Ascending aorta (tissue), 2 donors: ENCODE results near the gene MOAP1. TPM values are rescaled to one million over a fixed set of nuclear protein-coding genes. Genes with fewer than 3 reads are reported as not detected.

Source experiments
- DNase-seq, 2 donors: peaks; one replicate each; pipeline ENCODE4 v3.0.0-alpha.2; 2019; ENCODE audit warnings: low spot score in 2 of 2
- H3K27ac ChIP-seq, 2 donors: fragments of 200-600 bp; sonication (generic); one replicate each; pipeline ENCODE4 v1.5.1; 2016 to 2017; ENCODE audit warnings: mild to moderate bottlenecking in 1 of 2
- H3K27me3 ChIP-seq: fragments of 200-600 bp; sonication (generic); one replicate; pipeline ENCODE4 v1.5.1; 2017
- H3K36me3 ChIP-seq, 2 donors: fragments of 200-600 bp; sonication (generic); one replicate each; pipeline ENCODE4 v1.5.1; 2016
- H3K4me1 ChIP-seq, 2 donors: fragments of 200-600 bp; sonication (generic); one replicate each; pipeline ENCODE4 v1.5.1; 2016 to 2017; ENCODE audit warnings: mild to moderate bottlenecking in 1 of 2
- H3K4me3 ChIP-seq, 2 donors: fragments of 200-600 bp; sonication (generic); one replicate each; pipeline ENCODE4 v1.5.1; 2016 to 2017; ENCODE audit warnings: mild to moderate bottlenecking in 1 of 2
- H3K9me3 ChIP-seq, 2 donors: fragments of 200-600 bp; sonication (generic); one replicate each; pipeline ENCODE4 v1.5.1; 2016
- intact Hi-C: fragments of 100-400 bp; cut with DNase I; formaldehyde crosslinking; loops from one replicate; pipeline ENCODE4 v1.15.1; 2023
- total RNA-seq: library from RNA; depleted of rRNA; stranded (reverse); fragments of >200 nt; gene quantifications from one replicate; pipeline ENCODE4 v1.1.0, GENCODE V29; 2016
- TF ChIP-seq, protein P1 (sequence below), 3 experiments: fragments of 200-600 bp in 2 of 3; fragments of 450-650 bp in 1 of 3; sonication (generic) in 2 of 3; IDR thresholded peaks; one replicate each; pipeline ENCODE4 v1.5.1; 2016 to 2019; ENCODE audit warnings: antibody characterized with exemption in 3 of 3, mild to moderate bottlenecking in 1 of 3, moderate library complexity in 1 of 3

The MOAP1 gene
- total RNA-seq, 1 donor from 2014 or later: 4.3 TPM

GRCh38 chr14:93155667-93156066 lies 29.0 kb downstream of the MOAP1 start:
- Histone ChIP-seq H3K27me3 (no peaks in the 10 kb centered on the region), H3K36me3 (no peaks in the 10 kb centered on the region), H3K4me1 (no peaks in the 10 kb centered on the region), H3K4me3 (no peak overlapping the region), H3K27ac (no peak overlapping the region), H3K9me3 (no peaks in the 10 kb centered on the region)
- DNase-seq: no peak
- TF ChIP-seq, protein P1, sequence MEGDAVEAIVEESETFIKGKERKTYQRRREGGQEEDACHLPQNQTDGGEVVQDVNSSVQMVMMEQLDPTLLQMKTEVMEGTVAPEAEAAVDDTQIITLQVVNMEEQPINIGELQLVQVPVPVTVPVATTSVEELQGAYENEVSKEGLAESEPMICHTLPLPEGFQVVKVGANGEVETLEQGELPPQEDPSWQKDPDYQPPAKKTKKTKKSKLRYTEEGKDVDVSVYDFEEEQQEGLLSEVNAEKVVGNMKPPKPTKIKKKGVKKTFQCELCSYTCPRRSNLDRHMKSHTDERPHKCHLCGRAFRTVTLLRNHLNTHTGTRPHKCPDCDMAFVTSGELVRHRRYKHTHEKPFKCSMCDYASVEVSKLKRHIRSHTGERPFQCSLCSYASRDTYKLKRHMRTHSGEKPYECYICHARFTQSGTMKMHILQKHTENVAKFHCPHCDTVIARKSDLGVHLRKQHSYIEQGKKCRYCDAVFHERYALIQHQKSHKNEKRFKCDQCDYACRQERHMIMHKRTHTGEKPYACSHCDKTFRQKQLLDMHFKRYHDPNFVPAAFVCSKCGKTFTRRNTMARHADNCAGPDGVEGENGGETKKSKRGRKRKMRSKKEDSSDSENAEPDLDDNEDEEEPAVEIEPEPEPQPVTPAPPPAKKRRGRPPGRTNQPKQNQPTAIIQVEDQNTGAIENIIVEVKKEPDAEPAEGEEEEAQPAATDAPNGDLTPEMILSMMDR (IDR thresholded peaks at IDR 0.05): no peak
- intact Hi-C loops: no loop called here

GRCh38 chr14:93153121-93153520 lies 31.6 kb downstream of the MOAP1 start:
- Histone ChIP-seq H3K27ac (no peak overlapping the region), H3K4me1 (no peaks in the 10 kb centered on the region), H3K36me3 (no peaks in the 10 kb centered on the region), H3K9me3 (no peaks in the 10 kb centered on the region), H3K27me3 (no peaks in the 10 kb centered on the region), H3K4me3 (no peak overlapping the region)
- DNase-seq: no peak
- intact Hi-C loops: no loop called here
- TF ChIP-seq, protein P1 (IDR thresholded peaks at IDR 0.05): no peak

- no peak overlapping the region for H3K4me3 ChIP-seq
These were observed 34.2 kb downstream of the MOAP1 start for GRCh38 chr14:93150227-93151208.

GRCh38 chr14:93148979-93149378 lies 35.7 kb downstream of the MOAP1 start:
- H3K27me3 ChIP-seq: no peaks in the 10 kb centered on the region
- H3K27ac ChIP-seq: no peak overlapping the region
- no peaks in the 10 kb centered on the region for H3K36me3 ChIP-seq
- intact Hi-C loops: no loop called here
- DNase-seq: no peak
- H3K4me3 ChIP-seq: no peak overlapping the region
- no peaks in the 10 kb centered on the region for H3K9me3 ChIP-seq
- TF ChIP-seq, protein P1 (IDR thresholded peaks at IDR 0.05): no peak
- no peaks in the 10 kb centered on the region for H3K4me1 ChIP-seq

More at GRCh38 chr14:93150227-93151208, 34.2 kb downstream of the MOAP1 start:
- Histone ChIP-seq H3K27me3 (no peaks in the 10 kb centered on the region), H3K4me1 (no peaks in the 10 kb centered on the region), H3K9me3 (no peaks in the 10 kb centered on the region), H3K27ac (no peak overlapping the region), H3K36me3 (no peaks in the 10 kb centered on the region)
- intact Hi-C loops: no loop called here
- no peak for DNase-seq
- TF ChIP-seq, protein P1 (IDR thresholded peaks at IDR 0.05): no peak

GRCh38 chr14:93146119-93146518 lies 38.6 kb downstream of the MOAP1 start:
- intact Hi-C loops: no loop called here
- Histone ChIP-seq H3K27ac (no peak overlapping the region), H3K9me3 (no peaks in the 10 kb centered on the region), H3K36me3 (no peaks in the 10 kb centered on the region), H3K4me1 (no peaks in the 10 kb centered on the region), H3K4me3 (no peak overlapping the region), H3K27me3 (no peaks in the 10 kb centered on the region)
- DNase-seq: no peak
- TF ChIP-seq, protein P1 (IDR thresholded peaks at IDR 0.05): no peak
